HepG2 (cell line): ENCODE results near the gene FGFR3. TPM values are rescaled to one million over a fixed set of nuclear protein-coding genes. Genes with fewer than 3 reads are reported as not detected.

ENCODE experiments used
- AGO2 ChIP-seq: fragments of 200-400 bp; formaldehyde crosslinking; optimal IDR thresholded peaks from 2 replicates; pipeline ENCODE3; 2017; ENCODE audit warnings: mild to moderate bottlenecking, low read depth, low read length, moderate library complexity
- FOXJ3 ChIP-seq: sonication (generic); formaldehyde crosslinking; IDR thresholded peaks from 2 replicates; pipeline ENCODE4 v1.4.0; 2020; ENCODE audit warnings: missing genetic modification reagents, mild to moderate bottlenecking, borderline replicate concordance
- HOXD1 ChIP-seq: sonication (generic); formaldehyde crosslinking; IDR thresholded peaks from 2 replicates; pipeline ENCODE4 v1.5.0; 2020; ENCODE audit warnings: missing genetic modification reagents
- KAT8 ChIP-seq: IDR thresholded peaks from 2 replicates; pipeline ENCODE4 v1.6.1; 2016; ENCODE audit warnings: missing genetic modification reagents, missing compliant biosample characterization
- MIER3 ChIP-seq: IDR thresholded peaks from 2 replicates; pipeline ENCODE4 v1.6.1; 2016; ENCODE audit warnings: missing compliant biosample characterization, borderline replicate concordance
- TCF7 ChIP-seq: sonication (generic); IDR thresholded peaks from 2 replicates; pipeline ENCODE4 v1.6.1; 2016; ENCODE audit warnings: antibody characterized with exemption, low read depth
- ZBTB7A ChIP-seq: sonication (generic); formaldehyde crosslinking; IDR thresholded peaks from 2 replicates; pipeline ENCODE4 v1.8.0; 2022; ENCODE audit warnings: mild to moderate bottlenecking, missing genetic modification reagents
- ZNF136 ChIP-seq: sonication (generic); formaldehyde crosslinking; IDR thresholded peaks from 2 replicates; pipeline ENCODE4 v1.8.1; 2022; ENCODE audit warnings: low read depth, mild to moderate bottlenecking, moderate library complexity, missing genetic modification reagents
- ZNF747 ChIP-seq: sonication (generic); formaldehyde crosslinking; IDR thresholded peaks from 2 replicates; pipeline ENCODE4 v1.8.1; 2023; ENCODE audit warnings: missing genetic modification reagents, mild to moderate bottlenecking, borderline replicate concordance
- ZNF777 ChIP-seq: sonication (generic); formaldehyde crosslinking; IDR thresholded peaks from 2 replicates; pipeline ENCODE4 v1.4.0; 2020; ENCODE audit warnings: missing genetic modification reagents
- polyA plus RNA-seq, 8 experiments: library from polyadenylated mRNA; depleted of rRNA in 3 of 8; stranded (reverse) in 7 of 8; unstranded in 1 of 8; fragments of >200 nt; fragmentation: Illumina TruSeq in 4 of 8; extraction: Trizol in 4 of 8; gene quantifications; 2 replicates each; pipeline versions ENCODE4 v1.2.1 to v1.2.3, GENCODE V29; 2011 to 2016; ENCODE audit warnings: low read depth in 4 of 8, missing spikeins in 1 of 8, mixed read lengths in 1 of 8; ENCODE audit not compliant: insufficient read depth in 1 of 8
- total RNA-seq, 5 experiments: library from RNA; depleted of rRNA; stranded (reverse); fragments of >200 nt; fragmentation: Illumina TruSeq; extraction: Trizol; gene quantifications; 2 replicates each; pipeline ENCODE4 v1.2.3, GENCODE V29; 2016; ENCODE audit warnings: low read depth in 1 of 5
- TF ChIP-seq, protein P1 (sequence below): sonication (generic); formaldehyde crosslinking; IDR thresholded peaks from 2 replicates; pipeline ENCODE4 v1.4.0; 2020; ENCODE audit warnings: mild to moderate bottlenecking, missing genetic modification reagents
- TF ChIP-seq, protein P2 (sequence below): fragments of 450-650 bp; IDR thresholded peaks from 2 replicates; pipeline ENCODE4 v1.6.1; 2016
- TF ChIP-seq, protein P3 (sequence below), 2 experiments: sonication (generic) in 1 of 2; formaldehyde crosslinking in 1 of 2; IDR thresholded peaks; 2 replicates each; pipeline versions ENCODE4 v1.4.0 to v1.6.1; 2018 to 2020; ENCODE audit warnings: missing genetic modification reagents in 2 of 2, borderline replicate concordance in 1 of 2, low read depth in 1 of 2, mild to moderate bottlenecking in 1 of 2, missing biosample characterization in 1 of 2
- TF ChIP-seq, protein P4 (sequence below): sonication (generic); formaldehyde crosslinking; conservative IDR thresholded peaks from 2 replicates; pipeline ENCODE4 v1.4.0; 2020; ENCODE audit warnings: mild to moderate bottlenecking, missing genetic modification reagents, moderate library complexity
- TF ChIP-seq, protein P5 (sequence below): IDR thresholded peaks from 2 replicates; pipeline ENCODE4 v1.6.1; 2016; ENCODE audit warnings: missing compliant biosample characterization, missing genetic modification reagents, borderline replicate concordance
- TF ChIP-seq, protein P6 (sequence below): sonication (generic); IDR thresholded peaks from 2 replicates; pipeline ENCODE4 v1.6.1; 2016; ENCODE audit warnings: low read depth, borderline replicate concordance

The FGFR3 gene
- total and polyA plus RNA-seq, 2 of the 13 experiments (the other 11 are each of a cell fraction or from before 2014, with no cell fraction given), result 103 to 109 TPM

DNA sequence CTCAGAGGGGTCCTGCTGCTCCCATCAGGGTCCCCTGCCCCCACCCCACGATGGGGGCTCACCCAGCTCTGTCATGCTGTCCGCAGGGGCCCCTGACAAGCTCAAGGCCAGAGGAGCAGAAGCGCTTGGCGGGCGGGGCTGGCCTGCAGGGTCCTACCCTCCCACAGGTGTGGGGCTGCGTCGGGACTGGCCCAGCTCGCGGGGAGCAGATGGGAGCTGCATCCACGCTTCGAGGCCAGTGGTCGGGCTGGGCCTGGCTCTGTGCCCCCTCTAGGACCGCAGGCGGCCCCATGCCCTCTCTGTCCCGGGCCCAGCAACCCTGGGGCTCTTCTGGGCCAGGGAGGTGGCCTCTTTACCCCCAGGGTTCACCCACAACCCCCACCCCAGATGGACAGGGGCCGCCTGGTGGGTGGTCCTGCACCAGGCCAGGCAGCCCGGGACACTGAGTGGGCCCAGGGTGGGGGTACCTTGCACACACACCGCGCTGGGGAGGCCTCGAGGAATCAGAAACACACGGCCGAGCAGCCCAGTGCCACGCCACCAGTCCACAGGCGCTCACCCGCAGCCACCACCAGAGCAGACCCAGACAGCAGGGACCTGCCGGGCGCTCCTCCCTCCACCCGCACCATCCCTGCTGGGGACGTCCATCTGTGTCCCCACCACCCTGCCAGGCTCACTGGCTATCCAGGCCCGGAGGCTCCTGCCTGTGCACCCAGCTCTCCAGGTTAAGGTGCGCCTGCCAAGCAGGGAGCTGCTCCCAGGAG, 41.8 kb upstream of the FGFR3 start (continued):
- TF ChIP-seq, protein P1, sequence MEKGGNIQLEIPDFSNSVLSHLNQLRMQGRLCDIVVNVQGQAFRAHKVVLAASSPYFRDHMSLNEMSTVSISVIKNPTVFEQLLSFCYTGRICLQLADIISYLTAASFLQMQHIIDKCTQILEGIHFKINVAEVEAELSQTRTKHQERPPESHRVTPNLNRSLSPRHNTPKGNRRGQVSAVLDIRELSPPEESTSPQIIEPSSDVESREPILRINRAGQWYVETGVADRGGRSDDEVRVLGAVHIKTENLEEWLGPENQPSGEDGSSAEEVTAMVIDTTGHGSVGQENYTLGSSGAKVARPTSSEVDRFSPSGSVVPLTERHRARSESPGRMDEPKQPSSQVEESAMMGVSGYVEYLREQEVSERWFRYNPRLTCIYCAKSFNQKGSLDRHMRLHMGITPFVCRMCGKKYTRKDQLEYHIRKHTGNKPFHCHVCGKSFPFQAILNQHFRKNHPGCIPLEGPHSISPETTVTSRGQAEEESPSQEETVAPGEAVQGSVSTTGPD (CRISPR knock-in tag), result no peak
- peak; percentile 69 for TF ChIP-seq AGO2
- TF ChIP-seq, protein P2, sequence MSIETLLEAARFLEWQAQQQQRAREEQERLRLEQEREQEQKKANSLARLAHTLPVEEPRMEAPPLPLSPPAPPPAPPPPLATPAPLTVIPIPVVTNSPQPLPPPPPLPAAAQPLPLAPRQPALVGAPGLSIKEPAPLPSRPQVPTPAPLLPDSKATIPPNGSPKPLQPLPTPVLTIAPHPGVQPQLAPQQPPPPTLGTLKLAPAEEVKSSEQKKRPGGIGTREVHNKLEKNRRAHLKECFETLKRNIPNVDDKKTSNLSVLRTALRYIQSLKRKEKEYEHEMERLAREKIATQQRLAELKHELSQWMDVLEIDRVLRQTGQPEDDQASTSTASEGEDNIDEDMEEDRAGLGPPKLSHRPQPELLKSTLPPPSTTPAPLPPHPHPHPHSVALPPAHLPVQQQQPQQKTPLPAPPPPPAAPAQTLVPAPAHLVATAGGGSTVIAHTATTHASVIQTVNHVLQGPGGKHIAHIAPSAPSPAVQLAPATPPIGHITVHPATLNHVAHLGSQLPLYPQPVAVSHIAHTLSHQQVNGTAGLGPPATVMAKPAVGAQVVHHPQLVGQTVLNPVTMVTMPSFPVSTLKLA, result no peak
- TF ChIP-seq ZNF747, result peak; percentile 16; the same call in 1 of the 2 replicates
- no peak for TF ChIP-seq TCF7
- TF ChIP-seq, protein P3, sequence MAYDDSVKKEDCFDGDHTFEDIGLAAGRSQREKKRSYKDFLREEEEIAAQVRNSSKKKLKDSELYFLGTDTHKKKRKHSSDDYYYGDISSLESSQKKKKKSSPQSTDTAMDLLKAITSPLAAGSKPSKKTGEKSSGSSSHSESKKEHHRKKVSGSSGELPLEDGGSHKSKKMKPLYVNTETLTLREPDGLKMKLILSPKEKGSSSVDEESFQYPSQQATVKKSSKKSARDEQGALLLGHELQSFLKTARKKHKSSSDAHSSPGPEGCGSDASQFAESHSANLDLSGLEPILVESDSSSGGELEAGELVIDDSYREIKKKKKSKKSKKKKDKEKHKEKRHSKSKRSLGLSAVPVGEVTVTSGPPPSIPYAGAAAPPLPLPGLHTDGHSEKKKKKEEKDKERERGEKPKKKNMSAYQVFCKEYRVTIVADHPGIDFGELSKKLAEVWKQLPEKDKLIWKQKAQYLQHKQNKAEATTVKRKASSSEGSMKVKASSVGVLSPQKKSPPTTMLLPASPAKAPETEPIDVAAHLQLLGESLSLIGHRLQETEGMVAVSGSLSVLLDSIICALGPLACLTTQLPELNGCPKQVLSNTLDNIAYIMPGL (CRISPR knock-in tag; IDR thresholded peaks at IDR 0.05; ENCODE audit: borderline replicate concordance in 1 of 2, low read depth in 1 of 2), result 0 out of 4 replicates have a peak, but pooled peaks of 1 of the 2 experiments have one; percentile 9
- TF ChIP-seq FOXJ3 (CRISPR knock-in tag), result no peak
- peak; percentile 70; the same call in 1 of the 2 replicates for TF ChIP-seq ZNF136 (CRISPR knock-in tag)
- 0 out of 2 replicates have a peak, but pooled peaks have one; percentile 25 for TF ChIP-seq ZNF777
- TF ChIP-seq MIER3 (CRISPR knock-in tag), result no peak
- 0 out of 2 replicates have a peak, but pooled peaks have one; percentile 16 for TF ChIP-seq KAT8 (CRISPR knock-in tag)
- 0 out of 2 replicates have a peak, but pooled peaks have one; percentile 16 for TF ChIP-seq ZBTB7A
- TF ChIP-seq, protein P4, sequence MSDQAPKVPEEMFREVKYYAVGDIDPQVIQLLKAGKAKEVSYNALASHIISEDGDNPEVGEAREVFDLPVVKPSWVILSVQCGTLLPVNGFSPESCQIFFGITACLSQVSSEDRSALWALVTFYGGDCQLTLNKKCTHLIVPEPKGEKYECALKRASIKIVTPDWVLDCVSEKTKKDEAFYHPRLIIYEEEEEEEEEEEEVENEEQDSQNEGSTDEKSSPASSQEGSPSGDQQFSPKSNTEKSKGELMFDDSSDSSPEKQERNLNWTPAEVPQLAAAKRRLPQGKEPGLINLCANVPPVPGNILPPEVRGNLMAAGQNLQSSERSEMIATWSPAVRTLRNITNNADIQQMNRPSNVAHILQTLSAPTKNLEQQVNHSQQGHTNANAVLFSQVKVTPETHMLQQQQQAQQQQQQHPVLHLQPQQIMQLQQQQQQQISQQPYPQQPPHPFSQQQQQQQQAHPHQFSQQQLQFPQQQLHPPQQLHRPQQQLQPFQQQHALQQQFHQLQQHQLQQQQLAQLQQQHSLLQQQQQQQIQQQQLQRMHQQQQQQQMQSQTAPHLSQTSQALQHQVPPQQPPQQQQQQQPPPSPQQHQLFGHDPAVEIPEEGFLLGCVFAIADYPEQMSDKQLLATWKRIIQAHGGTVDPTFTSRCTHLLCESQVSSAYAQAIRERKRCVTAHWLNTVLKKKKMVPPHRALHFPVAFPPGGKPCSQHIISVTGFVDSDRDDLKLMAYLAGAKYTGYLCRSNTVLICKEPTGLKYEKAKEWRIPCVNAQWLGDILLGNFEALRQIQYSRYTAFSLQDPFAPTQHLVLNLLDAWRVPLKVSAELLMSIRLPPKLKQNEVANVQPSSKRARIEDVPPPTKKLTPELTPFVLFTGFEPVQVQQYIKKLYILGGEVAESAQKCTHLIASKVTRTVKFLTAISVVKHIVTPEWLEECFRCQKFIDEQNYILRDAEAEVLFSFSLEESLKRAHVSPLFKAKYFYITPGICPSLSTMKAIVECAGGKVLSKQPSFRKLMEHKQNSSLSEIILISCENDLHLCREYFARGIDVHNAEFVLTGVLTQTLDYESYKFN, result peak; percentile 40; the same call in 1 of the 2 replicates
- 0 out of 2 replicates have a peak, but pooled peaks have one; percentile 43 for TF ChIP-seq HOXD1 (CRISPR knock-in tag)
- TF ChIP-seq, protein P5, sequence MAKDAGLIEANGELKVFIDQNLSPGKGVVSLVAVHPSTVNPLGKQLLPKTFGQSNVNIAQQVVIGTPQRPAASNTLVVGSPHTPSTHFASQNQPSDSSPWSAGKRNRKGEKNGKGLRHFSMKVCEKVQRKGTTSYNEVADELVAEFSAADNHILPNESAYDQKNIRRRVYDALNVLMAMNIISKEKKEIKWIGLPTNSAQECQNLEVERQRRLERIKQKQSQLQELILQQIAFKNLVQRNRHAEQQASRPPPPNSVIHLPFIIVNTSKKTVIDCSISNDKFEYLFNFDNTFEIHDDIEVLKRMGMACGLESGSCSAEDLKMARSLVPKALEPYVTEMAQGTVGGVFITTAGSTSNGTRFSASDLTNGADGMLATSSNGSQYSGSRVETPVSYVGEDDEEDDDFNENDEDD (CRISPR knock-in tag), result no peak
- TF ChIP-seq, protein P6, sequence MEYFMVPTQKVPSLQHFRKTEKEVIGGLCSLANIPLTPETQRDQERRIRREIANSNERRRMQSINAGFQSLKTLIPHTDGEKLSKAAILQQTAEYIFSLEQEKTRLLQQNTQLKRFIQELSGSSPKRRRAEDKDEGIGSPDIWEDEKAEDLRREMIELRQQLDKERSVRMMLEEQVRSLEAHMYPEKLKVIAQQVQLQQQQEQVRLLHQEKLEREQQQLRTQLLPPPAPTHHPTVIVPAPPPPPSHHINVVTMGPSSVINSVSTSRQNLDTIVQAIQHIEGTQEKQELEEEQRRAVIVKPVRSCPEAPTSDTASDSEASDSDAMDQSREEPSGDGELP, result no peak
